GM12892 (cell line): ENCODE results near the gene RBMS1.

Experiments
- POLR2A ChIP-seq: IDR thresholded peaks from 2 replicates; pipeline ENCODE4 v1.6.1; 2011; ENCODE audit warnings: low read depth, low read length, control low read depth
- POLR2AphosphoS5 ChIP-seq: IDR thresholded peaks from 2 replicates; pipeline ENCODE4 v1.6.1; 2011; ENCODE audit warnings: low read depth, low read length, control low read depth
- TAF1 ChIP-seq: IDR thresholded peaks from 2 replicates; pipeline ENCODE4 v1.6.1; 2011; ENCODE audit warnings: low read depth, mild to moderate bottlenecking, control low read depth, low read length, borderline replicate concordance

DNA sequence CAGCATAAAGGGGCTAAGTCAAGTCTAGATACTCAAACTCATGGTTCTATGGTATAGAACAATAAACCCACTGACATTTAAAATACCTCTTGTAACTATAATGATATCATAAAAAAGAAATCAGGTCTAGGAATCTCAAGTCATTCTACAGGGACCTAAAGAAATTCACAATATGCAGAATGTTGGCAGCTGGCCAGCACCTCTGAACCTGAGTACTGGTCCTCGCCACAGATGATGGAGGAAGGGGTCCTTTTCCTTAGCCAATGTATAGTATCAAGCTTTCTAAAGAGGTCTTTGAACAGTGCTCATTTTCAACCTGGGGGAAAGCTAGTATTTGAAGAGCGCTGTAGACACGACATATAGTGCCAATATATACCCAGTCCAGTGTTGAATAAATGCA, 185.1 kb downstream of the RBMS1 start:
- no peak for TF ChIP-seq POLR2A
- TF ChIP-seq POLR2AphosphoS5 = no peak
- no peak for TF ChIP-seq TAF1
